DND-41 (cell line): ENCODE results near the gene CLCA2.

Experiments
- ATAC-seq: fragments of 200-7000 bp; cut with Tn5 transposase; 3 replicates; pipeline ENCODE4 v1.9.1; 2021; ENCODE audit warnings: low read depth; ENCODE audit not compliant: insufficient read depth
- DNase-seq: peaks from one replicate; pipeline ENCODE4 v3.0.0-alpha.2; 2020
- H2AFZ ChIP-seq: 2 replicates; pipeline ENCODE4 v1.6.0; 2012; ENCODE audit warnings: low read depth, low read length
- H3K27ac ChIP-seq: 2 replicates; pipeline ENCODE4 v1.5.1; 2012; ENCODE audit warnings: low read length, inconsistent platforms
- H3K27me3 ChIP-seq: fragments of 200-600 bp; sonication (generic); 2 replicates; pipeline ENCODE4 v1.6.0; 2012; ENCODE audit warnings: low read length, mild to moderate bottlenecking, inconsistent platforms; ENCODE audit not compliant: insufficient read depth, poor library complexity
- H3K36me3 ChIP-seq: 2 replicates; pipeline ENCODE4 v1.5.1; 2012; ENCODE audit warnings: low read length, inconsistent platforms; ENCODE audit not compliant: insufficient read depth
- H3K4me1 ChIP-seq: 2 replicates; pipeline ENCODE4 v1.5.1; 2012; ENCODE audit warnings: mild to moderate bottlenecking, low read length; ENCODE audit not compliant: insufficient read depth
- H3K4me2 ChIP-seq: 2 replicates; pipeline ENCODE4 v1.6.0; 2012; ENCODE audit warnings: mild to moderate bottlenecking, moderate library complexity, low read length, inconsistent platforms; ENCODE audit not compliant: insufficient read depth
- H3K4me3 ChIP-seq, 2 experiments: fragments of 200-600 bp in 1 of 2; shearing (Covaris generic) in 1 of 2; 2 replicates each; pipeline ENCODE4 v1.5.1; 2012 to 2016; ENCODE audit warnings: inconsistent platforms in 2 of 2, low read length in 2 of 2, mild to moderate bottlenecking in 2 of 2, low read depth in 1 of 2, moderate library complexity in 1 of 2
- H3K79me2 ChIP-seq: 2 replicates; pipeline ENCODE4 v1.6.0; 2012; ENCODE audit warnings: low read length, inconsistent platforms; ENCODE audit not compliant: insufficient read depth
- H3K9ac ChIP-seq: 2 replicates; pipeline ENCODE4 v1.6.0; 2012; ENCODE audit warnings: low read depth, mild to moderate bottlenecking, inconsistent platforms, low read length, moderate library complexity
- H3K9me3 ChIP-seq: 2 replicates; pipeline ENCODE4 v1.5.1; 2012; ENCODE audit warnings: low read length, moderate library complexity, mild to moderate bottlenecking, inconsistent platforms; ENCODE audit not compliant: insufficient read depth, severe bottlenecking
- H4K20me1 ChIP-seq: 2 replicates; pipeline ENCODE4 v1.6.0; 2012; ENCODE audit warnings: low read length; ENCODE audit not compliant: insufficient read depth
- CTCF ChIP-seq: IDR thresholded peaks from 2 replicates; pipeline ENCODE4 v1.5.1; 2012; ENCODE audit warnings: borderline replicate concordance, low read length, moderate library complexity, mild to moderate bottlenecking; ENCODE audit not compliant: poor library complexity, severe bottlenecking; ENCODE audit errors: extremely low read depth
- EZH2 ChIP-seq: IDR thresholded peaks from 3 replicates; pipeline ENCODE4 v1.6.1; 2012; ENCODE audit warnings: borderline replicate concordance, low read depth, mild to moderate bottlenecking, moderate library complexity, low read length, inconsistent platforms; ENCODE audit not compliant: severe bottlenecking

CLCA2 gene

DNA sequence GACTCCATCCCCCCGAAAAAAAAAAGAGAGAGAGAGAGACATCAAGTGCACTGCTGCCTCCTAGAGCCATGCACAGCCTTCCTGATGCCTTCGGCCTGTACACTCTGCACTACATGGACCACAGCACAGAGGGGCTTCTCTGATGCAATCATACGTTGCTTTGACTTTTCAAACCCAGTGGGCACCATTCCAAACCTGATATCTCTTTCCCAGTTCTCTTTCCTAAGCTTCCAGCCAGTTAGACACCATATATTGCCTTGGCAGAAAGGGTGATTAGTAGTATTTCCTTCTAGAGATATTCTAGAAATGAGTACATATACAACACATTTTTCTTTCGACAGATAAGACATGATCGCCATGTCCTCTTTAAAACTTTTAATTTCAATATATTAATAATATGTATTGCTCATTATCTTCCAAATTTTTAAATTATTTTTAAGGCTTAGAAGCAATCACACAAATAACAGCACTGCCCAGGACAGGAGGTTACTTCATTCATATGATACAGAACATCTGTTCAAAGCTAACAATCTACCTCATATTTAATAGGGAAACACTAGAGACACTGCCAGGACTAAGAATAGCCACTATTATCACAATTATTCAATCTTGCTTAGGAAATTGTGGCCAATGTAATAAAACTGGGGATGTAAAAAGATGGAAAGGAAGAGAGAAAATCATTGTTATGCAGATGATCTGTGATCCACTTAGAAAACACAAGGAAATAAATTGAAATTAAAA, 54.6 kb downstream of the CLCA2 start:
- H3K79me2 ChIP-seq = no peaks in the 10 kb centered on the region
- H3K4me1 ChIP-seq = no peaks in the 10 kb centered on the region
- H3K9me3 ChIP-seq = no peaks in the 10 kb centered on the region
- no peaks in the 10 kb centered on the region for H3K27me3 ChIP-seq
- no peaks in the 10 kb centered on the region for H3K36me3 ChIP-seq
- no peak overlapping the region for H3K4me3 ChIP-seq
- H3K9ac ChIP-seq = no peak overlapping the region
- no peak overlapping the region for H2AFZ ChIP-seq
- TF ChIP-seq EZH2 (no peak), CTCF (no peak)
- DNase-seq (no peak), ATAC-seq (no peak)
- H3K4me2 ChIP-seq = no peak overlapping the region
- no peaks in the 10 kb centered on the region for H4K20me1 ChIP-seq
- H3K27ac ChIP-seq = no peak overlapping the region

DNA sequence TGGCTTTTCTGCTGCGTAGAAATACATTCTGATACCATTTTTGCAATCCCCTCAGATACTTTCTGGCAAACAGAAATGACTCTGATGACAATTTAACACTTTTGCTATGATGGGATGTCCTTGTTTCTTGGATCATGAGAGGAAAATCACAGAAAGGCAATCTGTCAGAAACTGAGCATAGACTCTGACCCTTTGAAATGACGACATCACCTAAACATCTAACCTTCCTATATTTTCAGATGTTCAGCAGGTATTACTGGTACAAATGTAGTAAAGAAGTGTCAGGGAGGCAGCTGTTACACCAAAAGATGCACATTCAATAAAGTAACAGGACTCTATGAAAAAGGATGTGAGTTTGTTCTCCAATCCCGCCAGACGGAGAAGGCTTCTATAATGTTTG, 58.0 kb downstream of the CLCA2 start:
- H3K27me3 ChIP-seq = no peaks in the 10 kb centered on the region
- no peaks in the 10 kb centered on the region for H3K9me3 ChIP-seq
- no peak overlapping the region for H3K4me3 ChIP-seq
- ATAC-seq (no peak), DNase-seq (no peak)
- no peaks in the 10 kb centered on the region for H4K20me1 ChIP-seq
- H3K27ac ChIP-seq = no peak overlapping the region
- no peaks in the 10 kb centered on the region for H3K4me1 ChIP-seq
- no peak overlapping the region for H3K4me2 ChIP-seq
- TF ChIP-seq EZH2 = no peak
- no peak for TF ChIP-seq CTCF
- no peak overlapping the region for H2AFZ ChIP-seq
- H3K79me2 ChIP-seq = no peaks in the 10 kb centered on the region
- H3K36me3 ChIP-seq = no peaks in the 10 kb centered on the region
- H3K9ac ChIP-seq = no peak overlapping the region

DNA sequence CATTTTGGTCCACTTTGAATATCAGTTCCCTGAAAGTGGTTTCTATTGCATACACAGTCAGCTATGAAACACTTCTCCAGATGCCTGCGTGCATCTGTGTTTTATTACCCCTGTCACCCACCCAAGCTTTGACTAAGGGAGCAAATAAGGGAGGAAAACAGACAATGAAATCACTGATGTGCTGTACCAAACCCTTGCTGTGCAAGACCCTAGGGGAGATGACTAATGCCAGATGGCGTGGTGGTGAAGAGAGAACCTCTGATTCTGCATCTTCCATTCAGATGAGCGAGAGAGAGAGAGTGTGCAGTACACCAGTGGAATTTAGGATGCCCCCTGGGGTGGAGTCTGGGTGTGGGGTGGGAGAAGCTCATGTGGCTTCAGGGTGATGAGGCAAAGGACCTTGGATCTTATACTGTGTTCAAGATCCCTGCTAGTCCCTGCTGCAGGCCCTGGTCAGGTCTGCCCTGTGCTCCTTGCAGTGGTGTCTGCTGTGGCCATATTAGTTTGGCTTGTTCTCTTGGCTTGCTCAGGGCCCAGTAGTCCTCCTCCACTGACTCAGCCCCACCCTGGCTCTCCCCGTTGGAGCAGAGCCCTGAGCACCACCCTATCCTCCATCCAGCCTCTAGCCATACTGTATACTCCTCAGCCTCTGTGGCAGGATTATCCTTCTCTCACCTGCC, 63.3 kb downstream of the CLCA2 start:
- no peaks in the 10 kb centered on the region for H3K79me2 ChIP-seq
- no peaks in the 10 kb centered on the region for H3K4me1 ChIP-seq
- H4K20me1 ChIP-seq = no peaks in the 10 kb centered on the region
- H3K27ac ChIP-seq = no peak overlapping the region
- no peak overlapping the region for H2AFZ ChIP-seq
- no peaks in the 10 kb centered on the region for H3K9me3 ChIP-seq
- ATAC-seq (no peak; the same call in 2 of the 3 replicates), DNase-seq (no peak)
- H3K9ac ChIP-seq = no peak overlapping the region
- no peaks in the 10 kb centered on the region for H3K36me3 ChIP-seq
- TF ChIP-seq CTCF = no peak
- TF ChIP-seq EZH2 = no peak
- no peaks in the 10 kb centered on the region for H3K27me3 ChIP-seq
- no peak overlapping the region for H3K4me3 ChIP-seq
- no peak overlapping the region for H3K4me2 ChIP-seq
